Measurements from ENCODE around the gene ANKRD44. TPM values are rescaled to one million over a fixed set of nuclear protein-coding genes. Genes with fewer than 3 reads are reported as not detected.

The ANKRD44 gene
- total RNA-seq, 1 experiment from 2014 or later, result 0.68 TPM

DNA sequence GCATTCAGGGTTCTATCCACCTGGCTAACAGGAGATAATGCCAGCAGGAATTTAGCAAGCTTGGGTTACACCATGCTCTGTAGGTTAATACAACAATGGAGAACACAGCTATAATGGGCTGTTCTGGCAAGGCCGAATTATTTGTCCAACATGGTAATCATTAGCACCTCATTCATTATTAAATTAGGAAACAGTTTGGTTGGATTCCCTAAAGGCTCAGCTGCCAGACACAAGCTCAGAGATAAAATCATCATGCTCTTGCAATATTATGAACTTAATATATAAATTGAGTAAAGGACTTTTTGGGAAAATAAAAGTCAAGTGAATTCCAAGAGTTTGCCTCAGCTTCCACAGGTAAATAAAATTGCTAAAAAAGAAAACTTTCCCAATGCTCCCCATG lies 166.4 kb downstream of the ANKRD44 start:
- ChIA-PET CTCF (interaction anchor here (2.4 kb wide), 1 partner anchor 25 kb away, joined by 13 read pairs; no protein-coding TSS in a partner anchor), POLR2A (no interaction called here)
- DNase-seq (ENCODE audit: low spot score), result no peak
- Mint-ChIP-seq H3K27ac (no peak overlapping the region), H3K4me1 (no peaks in the 10 kb centered on the region), H3K36me3 (no peaks in the 10 kb centered on the region), H3K9me3 (no peaks in the 10 kb centered on the region), H3K27me3 (ENCODE audit: low read depth) (no peaks in the 10 kb centered on the region), H3K4me3 (no peak overlapping the region)
- TF ChIP-seq, protein P1, sequence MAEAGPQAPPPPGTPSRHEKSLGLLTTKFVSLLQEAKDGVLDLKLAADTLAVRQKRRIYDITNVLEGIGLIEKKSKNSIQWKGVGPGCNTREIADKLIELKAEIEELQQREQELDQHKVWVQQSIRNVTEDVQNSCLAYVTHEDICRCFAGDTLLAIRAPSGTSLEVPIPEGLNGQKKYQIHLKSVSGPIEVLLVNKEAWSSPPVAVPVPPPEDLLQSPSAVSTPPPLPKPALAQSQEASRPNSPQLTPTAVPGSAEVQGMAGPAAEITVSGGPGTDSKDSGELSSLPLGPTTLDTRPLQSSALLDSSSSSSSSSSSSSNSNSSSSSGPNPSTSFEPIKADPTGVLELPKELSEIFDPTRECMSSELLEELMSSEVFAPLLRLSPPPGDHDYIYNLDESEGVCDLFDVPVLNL (CRISPR knock-in tag; IDR thresholded peaks at IDR 0.05; ENCODE audit: borderline replicate concordance, low read depth), result no peak
- TF ChIP-seq, protein P2, sequence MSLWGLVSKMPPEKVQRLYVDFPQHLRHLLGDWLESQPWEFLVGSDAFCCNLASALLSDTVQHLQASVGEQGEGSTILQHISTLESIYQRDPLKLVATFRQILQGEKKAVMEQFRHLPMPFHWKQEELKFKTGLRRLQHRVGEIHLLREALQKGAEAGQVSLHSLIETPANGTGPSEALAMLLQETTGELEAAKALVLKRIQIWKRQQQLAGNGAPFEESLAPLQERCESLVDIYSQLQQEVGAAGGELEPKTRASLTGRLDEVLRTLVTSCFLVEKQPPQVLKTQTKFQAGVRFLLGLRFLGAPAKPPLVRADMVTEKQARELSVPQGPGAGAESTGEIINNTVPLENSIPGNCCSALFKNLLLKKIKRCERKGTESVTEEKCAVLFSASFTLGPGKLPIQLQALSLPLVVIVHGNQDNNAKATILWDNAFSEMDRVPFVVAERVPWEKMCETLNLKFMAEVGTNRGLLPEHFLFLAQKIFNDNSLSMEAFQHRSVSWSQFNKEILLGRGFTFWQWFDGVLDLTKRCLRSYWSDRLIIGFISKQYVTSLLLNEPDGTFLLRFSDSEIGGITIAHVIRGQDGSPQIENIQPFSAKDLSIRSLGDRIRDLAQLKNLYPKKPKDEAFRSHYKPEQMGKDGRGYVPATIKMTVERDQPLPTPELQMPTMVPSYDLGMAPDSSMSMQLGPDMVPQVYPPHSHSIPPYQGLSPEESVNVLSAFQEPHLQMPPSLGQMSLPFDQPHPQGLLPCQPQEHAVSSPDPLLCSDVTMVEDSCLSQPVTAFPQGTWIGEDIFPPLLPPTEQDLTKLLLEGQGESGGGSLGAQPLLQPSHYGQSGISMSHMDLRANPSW (CRISPR knock-in tag; conservative IDR thresholded peaks at IDR 0.05; ENCODE audit: low read depth), result no peak
- TF ChIP-seq, protein P3, sequence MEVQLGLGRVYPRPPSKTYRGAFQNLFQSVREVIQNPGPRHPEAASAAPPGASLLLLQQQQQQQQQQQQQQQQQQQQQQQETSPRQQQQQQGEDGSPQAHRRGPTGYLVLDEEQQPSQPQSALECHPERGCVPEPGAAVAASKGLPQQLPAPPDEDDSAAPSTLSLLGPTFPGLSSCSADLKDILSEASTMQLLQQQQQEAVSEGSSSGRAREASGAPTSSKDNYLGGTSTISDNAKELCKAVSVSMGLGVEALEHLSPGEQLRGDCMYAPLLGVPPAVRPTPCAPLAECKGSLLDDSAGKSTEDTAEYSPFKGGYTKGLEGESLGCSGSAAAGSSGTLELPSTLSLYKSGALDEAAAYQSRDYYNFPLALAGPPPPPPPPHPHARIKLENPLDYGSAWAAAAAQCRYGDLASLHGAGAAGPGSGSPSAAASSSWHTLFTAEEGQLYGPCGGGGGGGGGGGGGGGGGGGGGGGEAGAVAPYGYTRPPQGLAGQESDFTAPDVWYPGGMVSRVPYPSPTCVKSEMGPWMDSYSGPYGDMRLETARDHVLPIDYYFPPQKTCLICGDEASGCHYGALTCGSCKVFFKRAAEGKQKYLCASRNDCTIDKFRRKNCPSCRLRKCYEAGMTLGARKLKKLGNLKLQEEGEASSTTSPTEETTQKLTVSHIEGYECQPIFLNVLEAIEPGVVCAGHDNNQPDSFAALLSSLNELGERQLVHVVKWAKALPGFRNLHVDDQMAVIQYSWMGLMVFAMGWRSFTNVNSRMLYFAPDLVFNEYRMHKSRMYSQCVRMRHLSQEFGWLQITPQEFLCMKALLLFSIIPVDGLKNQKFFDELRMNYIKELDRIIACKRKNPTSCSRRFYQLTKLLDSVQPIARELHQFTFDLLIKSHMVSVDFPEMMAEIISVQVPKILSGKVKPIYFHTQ (CRISPR knock-in tag; IDR thresholded peaks at IDR 0.05), result no peak
- TF ChIP-seq, protein P4, sequence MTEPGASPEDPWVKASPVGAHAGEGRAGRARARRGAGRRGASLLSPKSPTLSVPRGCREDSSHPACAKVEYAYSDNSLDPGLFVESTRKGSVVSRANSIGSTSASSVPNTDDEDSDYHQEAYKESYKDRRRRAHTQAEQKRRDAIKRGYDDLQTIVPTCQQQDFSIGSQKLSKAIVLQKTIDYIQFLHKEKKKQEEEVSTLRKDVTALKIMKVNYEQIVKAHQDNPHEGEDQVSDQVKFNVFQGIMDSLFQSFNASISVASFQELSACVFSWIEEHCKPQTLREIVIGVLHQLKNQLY (CRISPR knock-in tag; IDR thresholded peaks at IDR 0.05), result no peak
- ATAC-seq, result no peak

DNA sequence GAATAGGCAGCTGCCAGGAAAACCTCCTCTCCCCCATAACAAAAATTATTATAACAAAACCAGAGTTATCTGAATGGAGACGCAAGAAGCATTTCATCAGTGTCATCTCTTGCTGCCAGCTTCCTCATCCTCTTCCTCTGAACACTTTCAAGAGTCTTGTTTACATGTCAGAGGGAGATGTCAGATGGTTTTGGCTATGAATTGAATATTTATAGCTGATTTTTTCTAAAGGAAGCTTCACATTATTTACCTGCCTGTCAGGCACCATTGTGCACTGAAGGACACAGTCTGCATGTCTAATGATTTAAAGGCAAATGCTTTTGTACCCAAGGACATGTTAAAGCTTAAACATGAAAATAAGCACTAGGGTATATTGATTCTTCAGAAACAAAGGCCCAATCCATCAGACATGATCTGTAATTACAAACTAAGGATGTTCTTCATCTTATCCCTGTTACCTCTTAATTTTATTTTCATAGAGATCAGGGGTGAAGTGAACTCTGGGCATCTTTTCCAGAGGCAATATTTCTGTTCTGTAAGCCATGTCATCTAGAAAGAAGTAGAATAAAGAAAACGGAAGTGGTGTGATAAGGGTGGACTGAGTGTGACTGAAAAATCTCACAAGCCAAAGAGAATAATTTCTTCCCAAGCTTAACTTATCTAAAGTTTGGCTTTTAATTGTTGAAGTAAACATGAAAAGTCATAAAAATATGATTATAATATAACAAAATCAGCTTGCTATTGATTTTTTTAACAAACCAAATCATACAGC lies 168.7 kb downstream of the ANKRD44 start:
- ChIA-PET POLR2A (interaction anchor here (1.3 kb wide), 1 partner anchor 27 kb away, joined by 3 read pairs; no protein-coding TSS in a partner anchor), CTCF (interaction anchor here (1.0 kb wide), 1 partner anchor 10 kb away, joined by 3 read pairs; no protein-coding TSS in a partner anchor)
- no peak for TF ChIP-seq NFYB (CRISPR knock-in tag; conservative IDR thresholded peaks at IDR 0.05; ENCODE audit: low read depth)
- TF ChIP-seq ZNF671 (CRISPR knock-in tag; IDR thresholded peaks at IDR 0.05), result no peak
- TF ChIP-seq, protein P5, sequence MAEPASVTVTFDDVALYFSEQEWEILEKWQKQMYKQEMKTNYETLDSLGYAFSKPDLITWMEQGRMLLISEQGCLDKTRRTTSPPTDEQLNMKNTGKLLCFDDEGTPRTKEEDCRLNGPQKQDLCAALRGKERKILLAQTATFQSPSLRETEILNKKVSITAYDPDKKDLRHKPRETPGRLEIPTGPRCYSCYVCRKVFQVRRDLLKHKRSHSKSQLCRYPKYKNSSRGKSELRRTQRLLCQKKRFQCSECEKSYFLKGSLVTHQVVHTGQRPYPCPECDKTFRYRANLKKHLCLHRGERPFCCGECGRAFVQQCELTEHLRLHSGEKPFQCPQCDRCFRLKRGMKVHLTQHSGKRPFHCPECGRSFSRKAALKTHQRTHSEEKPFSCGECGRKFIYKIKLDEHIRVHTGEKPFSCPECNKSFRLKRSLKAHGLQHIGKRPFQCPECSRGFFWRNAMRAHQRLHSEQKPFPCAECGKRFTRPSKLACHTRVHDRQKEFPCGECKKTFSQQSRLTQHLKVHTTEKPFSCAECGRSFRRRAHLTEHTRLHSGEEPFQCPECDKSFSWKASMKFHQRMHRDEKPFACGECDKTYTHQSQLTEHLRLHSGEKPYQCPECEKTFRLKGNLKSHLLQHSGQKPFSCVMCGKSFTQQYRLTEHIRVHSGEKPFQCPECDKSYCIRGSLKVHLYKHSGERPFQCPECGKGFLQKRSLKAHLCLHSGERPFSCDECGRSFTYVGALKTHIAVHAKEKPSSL (CRISPR knock-in tag; conservative IDR thresholded peaks at IDR 0.05), result no peak
- no peak for TF ChIP-seq EMX1 (CRISPR knock-in tag; IDR thresholded peaks at IDR 0.05)
- no peak for TF ChIP-seq SOX15 (CRISPR knock-in tag; IDR thresholded peaks at IDR 0.05)
- no peak for TF ChIP-seq GRHL2 (CRISPR knock-in tag; IDR thresholded peaks at IDR 0.05; ENCODE audit: insufficient replicate concordance, severe bottlenecking)
- TF ChIP-seq, protein P6, sequence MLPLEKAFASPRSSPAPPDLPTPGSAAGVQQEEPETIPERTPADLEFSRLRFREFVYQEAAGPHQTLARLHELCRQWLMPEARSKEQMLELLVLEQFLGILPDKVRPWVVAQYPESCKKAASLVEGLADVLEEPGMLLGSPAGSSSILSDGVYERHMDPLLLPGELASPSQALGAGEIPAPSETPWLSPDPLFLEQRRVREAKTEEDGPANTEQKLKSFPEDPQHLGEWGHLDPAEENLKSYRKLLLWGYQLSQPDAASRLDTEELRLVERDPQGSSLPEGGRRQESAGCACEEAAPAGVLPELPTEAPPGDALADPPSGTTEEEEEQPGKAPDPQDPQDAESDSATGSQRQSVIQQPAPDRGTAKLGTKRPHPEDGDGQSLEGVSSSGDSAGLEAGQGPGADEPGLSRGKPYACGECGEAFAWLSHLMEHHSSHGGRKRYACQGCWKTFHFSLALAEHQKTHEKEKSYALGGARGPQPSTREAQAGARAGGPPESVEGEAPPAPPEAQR (CRISPR knock-in tag; IDR thresholded peaks at IDR 0.05), result no peak
- Mint-ChIP-seq H3K27ac (no peak overlapping the region), H3K36me3 (no peaks in the 10 kb centered on the region), H3K27me3 (ENCODE audit: low read depth) (no peaks in the 10 kb centered on the region), H3K4me3 (no peak overlapping the region), H3K9me3 (no peaks in the 10 kb centered on the region), H3K4me1 (no peaks in the 10 kb centered on the region)
- DNase-seq (ENCODE audit: low spot score) (no peak), ATAC-seq (no peak)
